Ramos (cell line): ENCODE measurements around the gene TMUB1.

Experiments used
- in situ Hi-C: fragments of 300-500 bp; cut with MboI; formaldehyde crosslinking; loops from one replicate; pipeline ENCODE4 v1.14.3; 2022; ENCODE audit warnings: low sequenced_read_pairs; ENCODE audit not compliant: unreplicated experiment

Gene TMUB1

GRCh38 chr7:151083071-151083823 lies at the start of gene TMUB1:
Gene TMUB1, minus strand, starts transcription at chr7:151083493. Its CDS starts 930 bp downstream, at chr7:151082563.
- in situ Hi-C loops: no loop called here

GRCh38 chr7:151132461-151133205 lies 49.3 kb upstream of the TMUB1 start:
- in situ Hi-C loops: no loop called here

- in situ Hi-C loops: no loop called here
Observed at GRCh38 chr7:151131592-151132293, 48.5 kb upstream of the TMUB1 start.

GRCh38 chr7:151131224-151131591 lies 47.9 kb upstream of the TMUB1 start:
- in situ Hi-C loops: no loop called here

GRCh38 chr7:151130741-151131157 lies 47.5 kb upstream of the TMUB1 start:
- in situ Hi-C loops: no loop called here

GRCh38 chr7:151129960-151130591 lies 46.8 kb upstream of the TMUB1 start:
- in situ Hi-C loops: loop anchor here (10.0 kb wide), 1 partner anchor 175 kb away; no protein-coding TSS in a partner anchor

GRCh38 chr7:151129117-151129959 lies 46.0 kb upstream of the TMUB1 start:
- in situ Hi-C loops: loop anchor here (10.0 kb wide), 1 partner anchor 175 kb away; no protein-coding TSS in a partner anchor

GRCh38 chr7:151128716-151129115 lies 45.4 kb upstream of the TMUB1 start:
- in situ Hi-C loops: loop anchor here (10.0 kb wide), 1 partner anchor 176 kb away; no protein-coding TSS in a partner anchor

- in situ Hi-C loops: loop anchor here (10.0 kb wide), 1 partner anchor 177 kb away; no protein-coding TSS in a partner anchor
Observed at GRCh38 chr7:151128144-151128543, 44.9 kb upstream of the TMUB1 start.

GRCh38 chr7:151126491-151127137 lies 43.3 kb upstream of the TMUB1 start:
- in situ Hi-C loops: loop anchor here (10.0 kb wide), 1 partner anchor 178 kb away; no protein-coding TSS in a partner anchor

GRCh38 chr7:151125846-151126481 lies 42.7 kb upstream of the TMUB1 start:
- in situ Hi-C loops: loop anchor here (10.0 kb wide), 1 partner anchor 179 kb away; no protein-coding TSS in a partner anchor

- in situ Hi-C loops: loop anchor here (10.0 kb wide), 1 partner anchor 179 kb away; no protein-coding TSS in a partner anchor
Observed at GRCh38 chr7:151125470-151125845, 42.2 kb upstream of the TMUB1 start.

GRCh38 chr7:151124899-151125399 lies 41.7 kb upstream of the TMUB1 start:
- in situ Hi-C loops: loop anchor here (10.0 kb wide), 1 partner anchor 180 kb away; no protein-coding TSS in a partner anchor

GRCh38 chr7:151124481-151124880 lies 41.2 kb upstream of the TMUB1 start:
- in situ Hi-C loops: loop anchor here (10.0 kb wide), 1 partner anchor 180 kb away; no protein-coding TSS in a partner anchor

- in situ Hi-C loops: loop anchor here (10.0 kb wide), 1 partner anchor 181 kb away; no protein-coding TSS in a partner anchor
Observed at GRCh38 chr7:151123822-151124464, 40.6 kb upstream of the TMUB1 start.

- in situ Hi-C loops: loop anchor here (10.0 kb wide), 1 partner anchor 182 kb away; no protein-coding TSS in a partner anchor
Observed at GRCh38 chr7:151123158-151123821, 40.0 kb upstream of the TMUB1 start.

GRCh38 chr7:151122796-151123157 lies 39.5 kb upstream of the TMUB1 start:
- in situ Hi-C loops: loop anchor here (10.0 kb wide), 1 partner anchor 182 kb away; no protein-coding TSS in a partner anchor
